Effector memory CD4-positive, alpha-beta T cell (primary cell): ENCODE results near the gene SDR42E1.

ENCODE experiments used
- DNase-seq, 3 donors: peaks; one replicate each; pipeline ENCODE4 v3.0.0-alpha.2; 2020
- H3K27ac ChIP-seq: 2 replicates; pipeline ENCODE4 v1.7.0; 2013; ENCODE audit warnings: mild to moderate bottlenecking, low read length, moderate library complexity; ENCODE audit not compliant: insufficient read depth, poor library complexity, severe bottlenecking
- H3K27me3 ChIP-seq: replicated peaks from 2 replicates; pipeline ENCODE4 v1.7.0; 2013; ENCODE audit warnings: mild to moderate bottlenecking, low read length; ENCODE audit not compliant: insufficient read depth, control insufficient read depth, poor library complexity, severe bottlenecking
- H3K36me3 ChIP-seq: 2 replicates; pipeline ENCODE4 v1.7.0; 2013; ENCODE audit warnings: mild to moderate bottlenecking, low read length, moderate library complexity; ENCODE audit not compliant: control insufficient read depth, insufficient read depth
- H3K4me1 ChIP-seq: 2 replicates; pipeline ENCODE4 v1.7.0; 2013; ENCODE audit warnings: low read length, mild to moderate bottlenecking; ENCODE audit not compliant: control insufficient read depth, insufficient read depth, poor library complexity, severe bottlenecking
- H3K4me3 ChIP-seq: 2 replicates; pipeline ENCODE4 v1.7.0; 2013; ENCODE audit warnings: low read length, low read depth, mild to moderate bottlenecking; ENCODE audit not compliant: insufficient read depth, poor library complexity, severe bottlenecking
- H3K9me3 ChIP-seq: 2 replicates; pipeline ENCODE4 v1.7.0; 2013; ENCODE audit warnings: mild to moderate bottlenecking, low read length, moderate library complexity; ENCODE audit not compliant: control insufficient read depth

Gene SDR42E1

DNA sequence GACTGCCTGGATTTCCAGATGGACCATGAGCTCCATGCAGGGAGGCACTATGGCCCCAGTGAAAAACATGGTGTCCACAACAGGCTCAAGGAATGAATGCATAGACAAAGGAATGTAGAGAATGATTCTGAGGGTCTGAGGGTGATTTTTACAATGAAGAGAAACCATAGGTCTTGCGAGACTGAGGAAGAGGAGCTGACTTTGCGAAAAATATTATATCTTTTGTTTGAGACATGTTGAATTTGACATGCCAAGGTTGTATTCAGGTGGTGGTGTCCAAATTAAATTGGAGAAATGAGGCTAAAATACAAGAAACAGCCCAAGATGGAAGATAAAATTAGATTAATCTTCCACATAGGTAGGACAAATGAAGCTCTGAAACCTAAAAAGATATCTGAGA lies 36.5 kb upstream of the SDR42E1 start:
- no peak for DNase-seq
- H3K27ac ChIP-seq: no peak overlapping the region
- no peaks in the 10 kb centered on the region for H3K27me3 ChIP-seq
- H3K36me3 ChIP-seq: no peaks in the 10 kb centered on the region
- no peaks in the 10 kb centered on the region for H3K9me3 ChIP-seq
- no peak overlapping the region for H3K4me3 ChIP-seq
- H3K4me1 ChIP-seq: no peaks in the 10 kb centered on the region

GRCh38 chr16:82047374-82047773 lies 36.1 kb upstream of the SDR42E1 start:
- Histone ChIP-seq H3K4me1 (no peaks in the 10 kb centered on the region), H3K27ac (no peak overlapping the region), H3K27me3 (no peaks in the 10 kb centered on the region), H3K36me3 (no peaks in the 10 kb centered on the region), H3K9me3 (no peaks in the 10 kb centered on the region), H3K4me3 (no peak overlapping the region)
- no peak for DNase-seq

- DNase-seq: no peak
- Histone ChIP-seq H3K36me3 (no peaks in the 10 kb centered on the region), H3K9me3 (no peaks in the 10 kb centered on the region), H3K4me1 (no peaks in the 10 kb centered on the region), H3K27me3 (no peaks in the 10 kb centered on the region), H3K4me3 (no peak overlapping the region), H3K27ac (no peak overlapping the region)
These were observed 35.7 kb upstream of the SDR42E1 start for GRCh38 chr16:82046941-82047340.

- Histone ChIP-seq H3K4me1 (no peaks in the 10 kb centered on the region), H3K27me3 (no peaks in the 10 kb centered on the region), H3K36me3 (no peaks in the 10 kb centered on the region), H3K4me3 (no peak overlapping the region), H3K27ac (no peak overlapping the region), H3K9me3 (no peaks in the 10 kb centered on the region)
- no peak for DNase-seq
These were observed 35.3 kb upstream of the SDR42E1 start for GRCh38 chr16:82046541-82046940.

DNA sequence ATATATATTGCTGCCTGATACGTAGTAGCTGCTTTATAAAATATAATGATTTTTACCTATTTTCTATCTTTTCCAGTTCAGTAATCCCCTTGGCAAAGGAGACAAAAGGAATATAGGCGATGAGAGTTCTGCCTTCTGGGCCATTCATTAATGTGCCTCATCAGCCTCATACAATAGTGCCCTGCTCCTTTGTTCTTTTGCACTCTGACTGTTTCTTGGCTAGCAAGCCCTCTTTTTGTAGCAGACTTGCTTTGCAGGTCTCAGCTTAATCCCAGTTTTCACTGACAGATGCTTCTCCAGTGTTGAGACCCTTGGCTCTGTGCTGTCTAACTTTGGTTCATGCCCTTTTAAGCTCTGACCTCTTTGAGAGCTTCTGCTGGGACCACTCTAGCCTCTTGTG lies 34.2 kb upstream of the SDR42E1 start:
- H3K4me3 ChIP-seq: no peak overlapping the region
- no peak overlapping the region for H3K27ac ChIP-seq
- H3K36me3 ChIP-seq: no peaks in the 10 kb centered on the region
- H3K27me3 ChIP-seq: no peaks in the 10 kb centered on the region
- no peaks in the 10 kb centered on the region for H3K9me3 ChIP-seq
- no peaks in the 10 kb centered on the region for H3K4me1 ChIP-seq
- DNase-seq: no peak

DNA sequence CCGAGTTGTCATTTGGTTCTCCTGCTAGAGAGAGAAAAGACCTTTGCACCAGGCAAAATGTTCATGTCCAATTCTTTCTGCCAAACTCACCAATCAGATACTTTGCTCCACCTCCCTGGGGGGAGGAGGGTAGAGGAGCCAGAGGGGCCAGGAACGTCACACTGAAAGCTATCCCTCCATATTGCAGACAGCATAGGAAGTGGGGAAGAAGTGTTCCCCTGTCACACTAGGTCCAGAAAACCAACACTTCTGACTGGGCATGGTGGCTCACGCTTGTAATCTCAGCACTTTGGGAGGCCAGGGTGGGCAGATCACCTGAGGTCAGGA lies 33.3 kb upstream of the SDR42E1 start:
- no peak overlapping the region for H3K27ac ChIP-seq
- H3K9me3 ChIP-seq: no peaks in the 10 kb centered on the region
- H3K36me3 ChIP-seq: no peaks in the 10 kb centered on the region
- no peaks in the 10 kb centered on the region for H3K4me1 ChIP-seq
- no peaks in the 10 kb centered on the region for H3K27me3 ChIP-seq
- no peak for DNase-seq
- H3K4me3 ChIP-seq: no peak overlapping the region

- no peak for DNase-seq
- no peaks in the 10 kb centered on the region for H3K27me3 ChIP-seq
- no peak overlapping the region for H3K4me3 ChIP-seq
- no peaks in the 10 kb centered on the region for H3K4me1 ChIP-seq
- no peaks in the 10 kb centered on the region for H3K36me3 ChIP-seq
- H3K9me3 ChIP-seq: no peaks in the 10 kb centered on the region
- H3K27ac ChIP-seq: no peak overlapping the region
These were observed 32.7 kb upstream of the SDR42E1 start for GRCh38 chr16:82043680-82044584.

GRCh38 chr16:82042846-82043245 lies 31.6 kb upstream of the SDR42E1 start:
- Histone ChIP-seq H3K4me3 (no peak overlapping the region), H3K9me3 (no peaks in the 10 kb centered on the region), H3K27ac (no peak overlapping the region), H3K27me3 (no peaks in the 10 kb centered on the region), H3K36me3 (no peaks in the 10 kb centered on the region), H3K4me1 (no peaks in the 10 kb centered on the region)
- DNase-seq: no peak

GRCh38 chr16:82042144-82042543 lies 30.9 kb upstream of the SDR42E1 start:
- Histone ChIP-seq H3K27ac (no peak overlapping the region), H3K4me3 (no peak overlapping the region), H3K9me3 (no peaks in the 10 kb centered on the region), H3K4me1 (no peaks in the 10 kb centered on the region), H3K27me3 (no peaks in the 10 kb centered on the region), H3K36me3 (no peaks in the 10 kb centered on the region)
- DNase-seq: no peak

DNA sequence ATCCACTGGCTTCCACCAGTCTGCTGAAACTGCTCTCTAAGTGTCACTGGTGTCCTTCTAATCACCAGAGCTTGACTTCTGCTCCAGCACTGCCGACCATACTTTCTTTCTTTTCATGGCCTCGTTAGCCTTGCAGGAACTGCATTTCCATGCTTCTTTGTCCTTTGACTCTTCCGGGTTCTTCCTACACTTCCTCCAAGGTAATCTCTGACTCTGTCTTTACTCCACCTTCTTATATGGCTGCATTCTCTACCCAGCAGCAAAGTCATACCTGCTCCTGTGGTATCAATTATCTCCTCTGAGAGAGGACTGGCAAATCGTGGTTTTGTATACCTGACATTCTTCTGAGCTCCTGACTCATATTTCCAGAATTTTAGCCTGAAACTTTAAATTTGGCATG lies 30.3 kb upstream of the SDR42E1 start:
- Histone ChIP-seq H3K9me3 (no peaks in the 10 kb centered on the region), H3K4me3 (no peak overlapping the region), H3K27ac (no peak overlapping the region), H3K36me3 (no peaks in the 10 kb centered on the region), H3K4me1 (no peaks in the 10 kb centered on the region), H3K27me3 (no peaks in the 10 kb centered on the region)
- no peak for DNase-seq
